HG03565 (cell line): Measurements from ENCODE around the gene DOCK8.
"Not testable (repeated sequence)": the region's sequence is repeated elsewhere in the genome, so short reads cannot be mapped to it uniquely, and the experiment has no call there.

Experiments used
- ATAC-seq: cut with Tn5 transposase; IDR thresholded peaks from one replicate; pipeline ENCODE4 v1.9.1; 2021; ENCODE audit warnings: mild to moderate bottlenecking, moderate library complexity; ENCODE audit not compliant: unreplicated experiment

The DOCK8 gene

GRCh38 chr9:224582-225520 lies 10.2 kb downstream of the DOCK8 start:
- no peak for ATAC-seq

GRCh38 chr9:227860-228259 lies 13.2 kb downstream of the DOCK8 start:
- no peak for ATAC-seq

GRCh38 chr9:228929-229695 lies 14.4 kb downstream of the DOCK8 start:
- no peak for ATAC-seq

- not testable (repeated sequence) for ATAC-seq
Observed at GRCh38 chr9:231625-232024, 17.0 kb downstream of the DOCK8 start.

- not testable (repeated sequence) for ATAC-seq
Observed at GRCh38 chr9:233708-234107, 19.0 kb downstream of the DOCK8 start.

GRCh38 chr9:237141-237857 lies 22.6 kb downstream of the DOCK8 start:
- no peak for ATAC-seq

GRCh38 chr9:237858-238345 lies 23.2 kb downstream of the DOCK8 start:
- no peak for ATAC-seq

GRCh38 chr9:242461-243080 lies 27.9 kb downstream of the DOCK8 start:
- no peak for ATAC-seq

- no peak for ATAC-seq
Observed at GRCh38 chr9:248278-248961, 33.8 kb downstream of the DOCK8 start.

GRCh38 chr9:249025-249424 lies 34.4 kb downstream of the DOCK8 start:
- no peak for ATAC-seq

GRCh38 chr9:250039-250438 lies 35.4 kb downstream of the DOCK8 start:
- ATAC-seq: no peak

- no peak for ATAC-seq
Observed at GRCh38 chr9:250625-251024, 36.0 kb downstream of the DOCK8 start.

GRCh38 chr9:251398-251797 lies 36.7 kb downstream of the DOCK8 start:
- ATAC-seq: no peak

- no peak for ATAC-seq
Observed at GRCh38 chr9:253539-253938, 38.9 kb downstream of the DOCK8 start.

GRCh38 chr9:254516-254915 lies 39.9 kb downstream of the DOCK8 start:
- no peak for ATAC-seq

GRCh38 chr9:257957-258356 lies 43.3 kb downstream of the DOCK8 start:
- no peak for ATAC-seq

GRCh38 chr9:259405-260404 lies 45.0 kb downstream of the DOCK8 start:
- no peak for ATAC-seq

- no peak for ATAC-seq
Observed at GRCh38 chr9:264231-264630, 49.6 kb downstream of the DOCK8 start.
